ENCODE data around the gene CCDC102A.

DNA sequence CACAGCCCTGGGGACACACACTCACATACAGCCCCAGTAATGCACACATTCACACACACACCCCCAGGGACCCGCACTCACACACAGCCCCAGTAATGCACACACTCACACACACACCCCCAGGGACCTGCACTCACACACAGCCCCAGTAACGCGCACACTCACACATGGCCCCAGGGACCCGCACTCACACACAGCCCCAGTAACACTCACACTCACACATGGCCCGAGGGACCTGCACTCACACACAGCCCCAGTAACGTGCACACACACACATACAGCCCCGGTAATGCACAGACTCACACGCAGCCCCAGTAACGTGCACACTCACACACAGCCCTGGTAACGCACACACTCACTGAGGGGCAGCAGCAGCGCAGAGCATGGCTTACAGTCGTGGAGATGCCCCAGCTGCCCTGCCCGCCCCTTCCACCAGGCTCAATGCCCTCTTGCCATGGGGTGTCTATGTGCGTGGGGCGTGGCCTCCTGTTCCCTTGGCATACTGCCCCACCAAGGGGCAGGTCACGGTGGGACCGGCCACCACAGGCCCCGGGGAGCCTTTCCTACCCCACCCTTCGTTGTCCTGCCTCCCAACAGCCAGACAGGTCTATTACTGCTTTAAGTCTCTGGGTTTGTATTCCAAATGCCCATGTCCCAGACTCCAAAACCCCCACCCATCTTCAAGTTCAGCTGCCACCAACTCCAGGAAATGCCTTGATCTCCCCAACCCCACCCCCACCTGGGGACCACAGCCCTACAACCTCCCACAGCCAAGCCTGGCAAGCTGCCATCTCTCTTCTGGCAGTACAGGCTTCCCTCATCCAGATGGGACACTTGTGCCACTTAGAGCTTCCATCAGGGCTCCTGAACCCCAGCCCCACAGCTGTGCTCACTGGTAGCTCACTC, 2.7 kb downstream of the CCDC102A start:
- TF ChIP-seq, protein P1, sequence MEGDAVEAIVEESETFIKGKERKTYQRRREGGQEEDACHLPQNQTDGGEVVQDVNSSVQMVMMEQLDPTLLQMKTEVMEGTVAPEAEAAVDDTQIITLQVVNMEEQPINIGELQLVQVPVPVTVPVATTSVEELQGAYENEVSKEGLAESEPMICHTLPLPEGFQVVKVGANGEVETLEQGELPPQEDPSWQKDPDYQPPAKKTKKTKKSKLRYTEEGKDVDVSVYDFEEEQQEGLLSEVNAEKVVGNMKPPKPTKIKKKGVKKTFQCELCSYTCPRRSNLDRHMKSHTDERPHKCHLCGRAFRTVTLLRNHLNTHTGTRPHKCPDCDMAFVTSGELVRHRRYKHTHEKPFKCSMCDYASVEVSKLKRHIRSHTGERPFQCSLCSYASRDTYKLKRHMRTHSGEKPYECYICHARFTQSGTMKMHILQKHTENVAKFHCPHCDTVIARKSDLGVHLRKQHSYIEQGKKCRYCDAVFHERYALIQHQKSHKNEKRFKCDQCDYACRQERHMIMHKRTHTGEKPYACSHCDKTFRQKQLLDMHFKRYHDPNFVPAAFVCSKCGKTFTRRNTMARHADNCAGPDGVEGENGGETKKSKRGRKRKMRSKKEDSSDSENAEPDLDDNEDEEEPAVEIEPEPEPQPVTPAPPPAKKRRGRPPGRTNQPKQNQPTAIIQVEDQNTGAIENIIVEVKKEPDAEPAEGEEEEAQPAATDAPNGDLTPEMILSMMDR (IDR thresholded peaks at IDR 0.05), result no peak
- TF ChIP-seq POLR2A (IDR thresholded peaks at IDR 0.05), result no peak

All from uterus (tissue), 2 donors.